ENCODE data around the gene ZBTB26. TPM values are rescaled to one million over a fixed set of nuclear protein-coding genes. Genes with fewer than 3 reads are reported as not detected.

ZBTB26 gene
- total RNA-seq, 4 donors from 2014 or later = 5.3 to 9.0 (median 6.7) TPM

DNA sequence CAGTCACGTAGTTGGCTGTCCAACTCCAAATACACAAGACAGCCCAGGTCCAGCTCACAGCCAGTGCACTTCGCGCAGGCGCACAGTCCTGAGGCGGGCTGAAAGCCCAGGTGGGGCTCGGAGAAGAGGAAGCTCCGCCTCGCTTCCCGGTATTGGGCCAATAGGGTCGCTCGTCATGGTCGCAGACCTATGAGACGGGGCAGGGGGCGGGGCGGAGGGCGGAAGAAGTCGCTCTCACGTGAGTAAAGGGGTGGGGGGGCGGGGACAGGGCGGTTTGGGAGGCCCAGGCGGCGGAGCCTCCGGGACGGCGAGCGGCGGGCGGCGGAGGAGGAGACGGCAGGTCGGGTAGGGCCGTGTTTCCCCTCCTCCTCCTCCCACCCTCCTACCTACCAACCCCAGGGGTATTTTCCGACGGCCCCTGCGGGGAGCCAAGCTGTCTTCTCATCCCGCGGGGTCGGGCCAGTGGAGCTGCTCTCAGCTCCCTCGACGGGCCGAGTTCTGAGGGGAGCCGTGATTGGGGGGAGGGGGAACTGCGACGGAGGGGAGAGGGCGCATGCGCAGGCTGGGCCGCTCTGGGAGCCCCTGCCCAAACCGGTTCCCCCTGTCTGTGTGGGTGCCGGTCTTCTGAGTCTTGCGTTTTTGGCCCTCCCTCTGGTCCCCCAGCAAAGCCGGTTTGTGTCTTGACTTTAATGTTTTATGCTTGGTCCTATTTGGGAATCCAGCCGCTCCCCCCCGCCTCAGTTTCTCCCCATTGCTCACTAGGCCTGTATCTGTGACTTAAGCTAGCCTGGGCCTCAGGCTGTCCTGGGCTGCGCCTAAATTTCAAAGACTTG lies 9.7 kb upstream of the ZBTB26 start, which contains the start of gene RABGAP1:
TSS of gene RABGAP1 (plus strand) at position 272 of the 833 bp plus-strand sequence. CDS start 16,040 bp downstream, outside the sequence.
- TF ChIP-seq, protein P1, sequence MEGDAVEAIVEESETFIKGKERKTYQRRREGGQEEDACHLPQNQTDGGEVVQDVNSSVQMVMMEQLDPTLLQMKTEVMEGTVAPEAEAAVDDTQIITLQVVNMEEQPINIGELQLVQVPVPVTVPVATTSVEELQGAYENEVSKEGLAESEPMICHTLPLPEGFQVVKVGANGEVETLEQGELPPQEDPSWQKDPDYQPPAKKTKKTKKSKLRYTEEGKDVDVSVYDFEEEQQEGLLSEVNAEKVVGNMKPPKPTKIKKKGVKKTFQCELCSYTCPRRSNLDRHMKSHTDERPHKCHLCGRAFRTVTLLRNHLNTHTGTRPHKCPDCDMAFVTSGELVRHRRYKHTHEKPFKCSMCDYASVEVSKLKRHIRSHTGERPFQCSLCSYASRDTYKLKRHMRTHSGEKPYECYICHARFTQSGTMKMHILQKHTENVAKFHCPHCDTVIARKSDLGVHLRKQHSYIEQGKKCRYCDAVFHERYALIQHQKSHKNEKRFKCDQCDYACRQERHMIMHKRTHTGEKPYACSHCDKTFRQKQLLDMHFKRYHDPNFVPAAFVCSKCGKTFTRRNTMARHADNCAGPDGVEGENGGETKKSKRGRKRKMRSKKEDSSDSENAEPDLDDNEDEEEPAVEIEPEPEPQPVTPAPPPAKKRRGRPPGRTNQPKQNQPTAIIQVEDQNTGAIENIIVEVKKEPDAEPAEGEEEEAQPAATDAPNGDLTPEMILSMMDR (IDR thresholded peaks at IDR 0.05; ENCODE audit: low read depth) = no peak

DNA sequence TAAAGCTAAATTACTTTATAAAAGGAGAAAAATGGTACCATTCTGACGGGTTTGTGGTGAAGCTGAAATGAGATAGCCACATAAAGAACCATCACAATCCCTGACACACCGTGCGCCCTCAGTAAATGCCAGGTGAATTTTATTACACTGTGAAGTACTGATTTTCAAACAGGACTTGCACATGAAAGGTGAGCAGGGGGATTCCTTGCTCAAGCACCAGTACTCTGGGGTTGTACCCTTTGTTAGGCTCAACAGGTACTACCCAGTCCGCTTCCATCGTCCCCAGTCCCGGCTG lies 9.1 kb upstream of the ZBTB26 start:
- TF ChIP-seq, protein P1 (IDR thresholded peaks at IDR 0.05; ENCODE audit: low read depth) = no peak

DNA sequence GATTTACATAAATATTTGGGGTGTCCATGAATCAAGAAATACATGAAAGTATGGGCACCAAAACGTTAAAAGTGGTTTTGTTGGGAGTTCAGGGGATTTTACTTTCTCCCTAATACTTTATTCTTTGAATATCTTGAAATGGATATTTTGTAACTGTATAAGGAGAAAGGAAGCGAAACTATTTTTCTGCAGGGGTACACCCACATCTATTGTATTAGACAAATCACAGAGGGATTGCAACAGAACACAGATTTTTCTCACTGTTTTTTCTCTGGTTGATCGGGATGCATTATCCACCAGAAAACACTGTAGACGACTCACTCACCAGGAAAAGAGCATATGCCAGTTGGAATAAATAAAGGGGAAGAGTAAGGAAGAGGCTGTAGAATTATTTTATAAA lies 8.3 kb upstream of the ZBTB26 start:
- TF ChIP-seq, protein P1 (IDR thresholded peaks at IDR 0.05; ENCODE audit: low read depth) = no peak

DNA sequence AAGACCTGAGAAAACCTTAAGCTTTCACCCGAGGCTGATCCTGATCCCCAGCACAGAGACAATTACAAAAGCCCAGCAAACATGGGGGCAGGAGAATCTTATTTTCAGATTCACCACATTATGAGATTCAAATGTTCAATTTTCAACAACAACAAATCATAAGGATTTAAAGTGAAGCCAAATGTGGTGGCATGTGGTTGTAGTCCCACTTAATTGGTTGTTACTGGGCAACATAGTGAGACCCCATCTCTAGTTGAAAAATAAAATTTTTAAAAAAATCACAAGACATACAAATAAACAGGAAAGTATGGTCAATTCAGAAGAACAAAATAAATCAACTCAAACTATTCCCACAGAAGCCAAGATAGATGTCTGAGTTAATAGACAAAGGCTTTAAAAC lies 5.6 kb upstream of the ZBTB26 start:
- TF ChIP-seq, protein P1 (IDR thresholded peaks at IDR 0.05; ENCODE audit: low read depth) = no peak

DNA sequence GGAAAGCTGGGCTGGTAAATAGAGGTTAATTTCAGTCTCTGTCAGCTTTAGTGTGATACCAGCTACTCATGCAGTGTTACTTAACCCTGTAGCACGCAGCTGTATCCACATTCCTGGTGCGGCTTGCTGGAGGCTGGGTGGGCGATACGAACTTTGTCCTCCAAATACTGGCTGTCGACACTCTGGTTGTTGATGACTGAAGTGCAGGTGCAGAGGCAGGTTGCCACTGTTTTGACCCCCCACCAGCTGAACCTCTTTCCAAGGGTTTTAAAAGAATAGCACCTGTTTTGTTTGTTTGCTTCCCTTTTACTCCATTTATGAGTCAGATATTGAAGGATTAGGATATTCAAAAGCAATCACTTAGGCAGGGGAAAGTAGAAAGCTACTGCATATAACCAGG lies 5.2 kb upstream of the ZBTB26 start:
- TF ChIP-seq, protein P1 (IDR thresholded peaks at IDR 0.05; ENCODE audit: low read depth) = no peak

DNA sequence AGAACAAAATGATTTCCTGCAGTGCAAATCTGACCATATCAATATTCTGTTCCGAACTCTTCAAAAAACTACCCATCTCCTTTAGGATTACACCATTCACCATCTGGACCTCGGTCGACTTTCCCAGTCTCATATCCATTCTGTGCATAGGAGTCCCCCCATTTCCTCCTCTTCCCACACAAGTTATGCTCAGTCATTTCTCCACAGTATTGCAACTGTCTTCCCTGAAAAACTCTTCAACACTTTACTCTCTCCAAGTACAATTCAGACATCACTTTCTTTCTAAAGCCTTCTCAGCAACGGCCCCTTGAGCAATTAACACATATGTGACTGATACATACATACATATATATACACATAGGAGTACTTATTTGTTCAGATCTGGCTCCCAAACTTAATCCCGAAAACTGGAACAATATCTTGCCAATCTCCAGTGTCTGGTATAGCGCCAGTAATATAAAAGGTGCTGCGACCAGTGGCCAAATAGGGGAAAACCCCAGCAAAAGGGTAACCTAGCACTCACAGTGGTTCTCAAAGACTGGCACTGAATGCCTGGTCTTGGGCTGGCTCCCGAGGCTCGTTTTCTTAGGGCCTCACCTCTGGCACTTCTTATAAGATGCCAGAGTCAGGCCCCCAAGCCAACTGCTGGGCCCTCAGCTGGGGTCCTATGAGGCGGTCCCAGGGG lies 629 bp downstream of the ZBTB26 start:
- TF ChIP-seq, protein P1 (IDR thresholded peaks at IDR 0.05; ENCODE audit: low read depth) = no peak

DNA sequence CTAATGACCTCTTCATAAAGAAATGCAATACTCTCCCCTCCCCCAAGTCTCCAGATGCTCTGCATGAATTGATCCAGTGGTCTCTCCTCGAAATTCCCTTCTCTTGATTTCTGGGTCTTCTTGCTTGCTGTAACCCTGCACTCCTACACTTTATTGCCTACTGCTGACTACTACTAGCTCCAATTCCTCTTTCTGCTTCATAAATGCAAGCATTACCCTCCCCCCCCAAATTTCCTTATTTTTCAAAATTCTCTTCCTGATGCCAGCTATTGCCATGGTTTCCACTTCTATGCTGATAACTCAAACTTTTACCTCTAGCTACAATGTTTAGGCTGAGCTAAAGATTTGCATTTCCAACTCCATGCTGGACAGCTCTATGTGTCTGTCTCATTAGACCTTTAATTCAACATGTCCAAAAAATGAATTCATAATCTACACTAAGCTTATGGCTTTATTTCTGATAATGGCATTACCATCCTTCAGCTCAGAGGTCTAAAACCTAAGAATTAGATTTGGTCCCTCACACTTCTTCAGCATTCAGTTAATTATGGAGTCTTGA lies 1.4 kb downstream of the ZBTB26 start:
- TF ChIP-seq, protein P1 (IDR thresholded peaks at IDR 0.05; ENCODE audit: low read depth) = no peak

All from subcutaneous adipose tissue (tissue), 4 donors.